ENCODE results near the gene TPI1. TPM values are rescaled to one million over a fixed set of nuclear protein-coding genes. Genes with fewer than 3 reads are reported as not detected.

Gene TPI1
- polyA plus RNA-seq, 3 donors, result 446 to 839 (median 764) TPM

GRCh38 chr12:6837370-6838060, 29.8 kb upstream of the TPI1 start:
- TF ChIP-seq CTCF (IDR thresholded peaks at IDR 0.05), result no peak
- WGBS (ENCODE audit: insufficient coverage), result 97% methylated on average over 17 of the region's 26 CpGs
- H3K79me2 ChIP-seq (ENCODE audit: insufficient read depth, low read length), result no peaks in the 10 kb centered on the region
- no peak overlapping the region for H3K4me2 ChIP-seq (replicated peaks; ENCODE audit: extremely low read depth, low read length, poor library complexity, severe bottlenecking)
- H3K27me3 Mint-ChIP-seq (ENCODE audit: low read depth in 3 of 3), result no peaks in the 10 kb centered on the region
- no peak for DNase-seq
- H3K27ac Mint-ChIP-seq, result no peak overlapping the region
- no peak overlapping the region for H3K9ac ChIP-seq (ENCODE audit: insufficient read depth, low read length, poor library complexity, severe bottlenecking)
- no peaks in the 10 kb centered on the region for H3K36me3 Mint-ChIP-seq
- intact Hi-C loops (cut with micrococcal nuclease), result no loop called here
- H3K4me1 Mint-ChIP-seq, result no peaks in the 10 kb centered on the region
- no peak overlapping the region for H3K4me3 ChIP-seq (replicated peaks in 1 of 3; ENCODE audit: low read depth in 2 of 3, low read length in 3 of 3)
- H3K4me3 Mint-ChIP-seq, result no peak overlapping the region
- H4K20me1 ChIP-seq (ENCODE audit: insufficient read depth, low read length), result no peaks in the 10 kb centered on the region
- H3K27ac ChIP-seq (ENCODE audit: low read depth in 1 of 2, low read length in 2 of 2), result no peak overlapping the region
- no peaks in the 10 kb centered on the region for H3K36me3 ChIP-seq (replicated peaks in 1 of 2; ENCODE audit: control insufficient read depth in 1 of 2, insufficient read depth in 2 of 2, low read length in 2 of 2)
- H3K9me3 Mint-ChIP-seq, result no peaks in the 10 kb centered on the region
- H3K4me1 ChIP-seq (ENCODE audit: control insufficient read depth in 1 of 2, insufficient read depth in 2 of 2, low read length in 2 of 2), result peaks cover 3 to 4% of the 10 kb centered on the region in 2 donors
- no peaks in the 10 kb centered on the region for H3K9me3 ChIP-seq (replicated peaks in 1 of 2; ENCODE audit: control insufficient read depth in 1 of 2, insufficient read depth in 1 of 2, low read length in 2 of 2)
- no peaks in the 10 kb centered on the region for H3K27me3 ChIP-seq (ENCODE audit: control insufficient read depth in 2 of 2, insufficient read depth in 2 of 2, low read length in 2 of 2)
- no peak overlapping the region for H2AFZ ChIP-seq (ENCODE audit: insufficient read depth, low read depth, low read length, poor library complexity, severe bottlenecking)

GRCh38 chr12:6838854-6839253, 28.5 kb upstream of the TPI1 start:
- H3K27me3 ChIP-seq (ENCODE audit: control insufficient read depth in 2 of 2, insufficient read depth in 2 of 2, low read length in 2 of 2), result no peaks in the 10 kb centered on the region
- H4K20me1 ChIP-seq (ENCODE audit: insufficient read depth, low read length), result no peaks in the 10 kb centered on the region
- no peak for DNase-seq
- no peak overlapping the region for H3K4me3 Mint-ChIP-seq
- no peak overlapping the region for H2AFZ ChIP-seq (ENCODE audit: insufficient read depth, low read depth, low read length, poor library complexity, severe bottlenecking)
- H3K4me3 ChIP-seq (replicated peaks in 1 of 3; ENCODE audit: low read depth in 2 of 3, low read length in 3 of 3), result no peak overlapping the region
- no peaks in the 10 kb centered on the region for H3K9me3 ChIP-seq (replicated peaks in 1 of 2; ENCODE audit: control insufficient read depth in 1 of 2, insufficient read depth in 1 of 2, low read length in 2 of 2)
- TF ChIP-seq CTCF (IDR thresholded peaks at IDR 0.05), result no peak
- peaks cover 3 to 4% of the 10 kb centered on the region in 2 donors for H3K4me1 ChIP-seq (ENCODE audit: control insufficient read depth in 1 of 2, insufficient read depth in 2 of 2, low read length in 2 of 2)
- 96% methylated on average over 11 of the region's 16 CpGs for WGBS (ENCODE audit: insufficient coverage)
- no peak overlapping the region for H3K4me2 ChIP-seq (replicated peaks; ENCODE audit: extremely low read depth, low read length, poor library complexity, severe bottlenecking)
- no peaks in the 10 kb centered on the region for H3K36me3 ChIP-seq (replicated peaks in 1 of 2; ENCODE audit: control insufficient read depth in 1 of 2, insufficient read depth in 2 of 2, low read length in 2 of 2)
- intact Hi-C loops (cut with micrococcal nuclease), result no loop called here
- H3K79me2 ChIP-seq (ENCODE audit: insufficient read depth, low read length), result no peaks in the 10 kb centered on the region
- H3K9me3 Mint-ChIP-seq, result no peaks in the 10 kb centered on the region
- H3K27ac Mint-ChIP-seq, result peak overlapping the region in 2 of 7 donors; percentile 20 to 78
- H3K27me3 Mint-ChIP-seq (ENCODE audit: low read depth in 3 of 3), result peaks cover 0 to 4% (median 3%) of the 10 kb centered on the region in 3 donors
- no peaks in the 10 kb centered on the region for H3K36me3 Mint-ChIP-seq
- no peaks in the 10 kb centered on the region for H3K4me1 Mint-ChIP-seq
- no peak overlapping the region for H3K9ac ChIP-seq (ENCODE audit: insufficient read depth, low read length, poor library complexity, severe bottlenecking)
- H3K27ac ChIP-seq (ENCODE audit: low read depth in 1 of 2, low read length in 2 of 2), result no peak overlapping the region

Measured in CD14-positive monocyte (primary cell).